H1 (cell line): ENCODE measurements around the gene RNF135. TPM values are rescaled to one million over a fixed set of nuclear protein-coding genes. Genes with fewer than 3 reads are reported as not detected.

Experiments
- CTCF ChIA-PET: fragments of 300-600 bp; sonication (Branson Sonifier 250); formaldehyde crosslinking; loops from one replicate; lab custom pipeline; 2021; ENCODE audit not compliant: partially characterized antibody; lab: Charles Lee
- POLR2A ChIA-PET: fragments of 300-600 bp; sonication (Branson Sonifier 250); formaldehyde crosslinking; loops from one replicate; lab custom pipeline; 2021; ENCODE audit warnings: inconsistent platforms; ENCODE audit not compliant: partially characterized antibody; lab: Charles Lee
- DNase-seq, 2 experiments: peaks; one replicate each; pipeline versions ENCODE4 v3.0.0 to v3.0.0-alpha.2; 2010 to 2022; ENCODE audit warnings: low spot score in 2 of 2, low read depth in 1 of 2, mixed read lengths in 1 of 2
- FAIRE-seq: peaks from 2 replicates; lab custom pipeline; 2011; peaks lifted over from hg19 to GRCh38; lab: Jason Lieb, UNC
- H2AFZ ChIP-seq: 2 replicates; pipeline ENCODE4 v1.8.1; 2012; ENCODE audit warnings: low read length, inconsistent platforms
- H2AK5ac ChIP-seq: 2 replicates; pipeline ENCODE4 v1.6.1; 2013; ENCODE audit warnings: low read depth, low read length
- H2BK120ac ChIP-seq: replicated peaks from 2 replicates; pipeline ENCODE3; 2013; ENCODE audit warnings: low read depth, low read length, inconsistent platforms
- H2BK12ac ChIP-seq: 2 replicates; pipeline ENCODE4 v1.6.1; 2013; ENCODE audit warnings: low read depth, low read length
- H2BK15ac ChIP-seq: 2 replicates; pipeline ENCODE4 v1.6.1; 2013; ENCODE audit warnings: low read length
- H2BK20ac ChIP-seq: 2 replicates; pipeline ENCODE4 v1.6.1; 2013; ENCODE audit warnings: low read length
- H2BK5ac ChIP-seq: 2 replicates; pipeline ENCODE4 v1.6.1; 2013; ENCODE audit warnings: low read depth, low read length
- H3K14ac ChIP-seq: 2 replicates; pipeline ENCODE4 v1.6.1; 2013; ENCODE audit warnings: inconsistent platforms; ENCODE audit not compliant: insufficient read length
- H3K18ac ChIP-seq: 2 replicates; pipeline ENCODE4 v1.6.1; 2013; ENCODE audit warnings: low read length; ENCODE audit errors: extremely low read depth
- H3K23ac ChIP-seq: 2 replicates; pipeline ENCODE4 v1.6.1; 2013; ENCODE audit warnings: inconsistent platforms; ENCODE audit not compliant: insufficient read length
- H3K23me2 ChIP-seq: 2 replicates; pipeline ENCODE4 v1.6.1; 2013; ENCODE audit warnings: low read depth, low read length
- H3K27ac ChIP-seq: 2 replicates; pipeline ENCODE4 v1.6.1; 2011; ENCODE audit warnings: low read depth, low read length, inconsistent platforms
- H3K27me3 ChIP-seq, 4 experiments: replicated peaks in 1 of 4; 1 replicate in 1 of 4; 2 replicates in 3 of 4; pipeline versions ENCODE4 v1.6.1 to v1.8.1; 2011 to 2013; ENCODE audit warnings: low read length in 3 of 4, mild to moderate bottlenecking in 3 of 4, inconsistent platforms in 2 of 4, mixed read lengths in 2 of 4, moderate library complexity in 1 of 4; ENCODE audit not compliant: control insufficient read depth in 3 of 4, insufficient read depth in 3 of 4; ENCODE audit errors: extremely low read depth in 1 of 4
- H3K36me3 ChIP-seq, 4 experiments: 2 replicates each; pipeline versions ENCODE4 v1.6.1 to v1.8.1; 2011 to 2013; ENCODE audit warnings: mild to moderate bottlenecking in 4 of 4, low read length in 3 of 4, moderate library complexity in 2 of 4, control low read depth in 1 of 4, inconsistent platforms in 1 of 4; ENCODE audit not compliant: insufficient read depth in 4 of 4, control insufficient read depth in 2 of 4
- H3K4ac ChIP-seq: replicated peaks from 2 replicates; pipeline ENCODE3; 2013; ENCODE audit warnings: low read length, low read depth, mixed read lengths, inconsistent platforms; ENCODE audit not compliant: insufficient read length
- H3K4me1 ChIP-seq, 4 experiments: replicated peaks in 1 of 4; 1 replicate in 1 of 4; 2 replicates in 3 of 4; pipeline versions ENCODE4 v1.6.1 to v1.8.1; 2011 to 2013; ENCODE audit warnings: low read length in 3 of 4, inconsistent platforms in 2 of 4, mixed read lengths in 1 of 4; ENCODE audit not compliant: insufficient read depth in 4 of 4, control insufficient read depth in 3 of 4
- H3K4me2 ChIP-seq, 2 experiments: 2 replicates each; pipeline versions ENCODE4 v1.6.1 to v1.8.1; 2011 to 2013; ENCODE audit warnings: low read depth in 2 of 2, low read length in 2 of 2, control low read depth in 1 of 2, inconsistent platforms in 1 of 2, mild to moderate bottlenecking in 1 of 2; ENCODE audit not compliant: insufficient read depth in 1 of 2
- H3K4me3 ChIP-seq, 4 experiments: fragments of 200-600, 300-600 bp in 1 of 4; sonication (generic), shearing (Covaris generic), sonication (Bioruptor Twin) in 1 of 4; 2 replicates each; pipeline versions ENCODE4 v1.5.1 to v1.8.1; 2011 to 2016; ENCODE audit warnings: low read length in 4 of 4, low read depth in 3 of 4, control low read depth in 2 of 4, inconsistent platforms in 2 of 4, mild to moderate bottlenecking in 2 of 4, mixed read lengths in 1 of 4, moderate library complexity in 1 of 4; ENCODE audit not compliant: insufficient read depth in 2 of 4; ENCODE audit errors: extremely low read depth in 1 of 4
- H3K56ac ChIP-seq: replicated peaks from 2 replicates; pipeline ENCODE3; 2013; ENCODE audit warnings: low read depth, mild to moderate bottlenecking, mixed read lengths, low read length, inconsistent platforms; ENCODE audit not compliant: insufficient read length
- H3K79me1 ChIP-seq: 2 replicates; pipeline ENCODE4 v1.6.1; 2013; ENCODE audit warnings: low read depth, low read length, control low read depth
- H3K79me2 ChIP-seq, 2 experiments: 2 replicates each; pipeline versions ENCODE4 v1.6.1 to v1.8.1; 2012 to 2013; ENCODE audit warnings: low read length in 2 of 2, mild to moderate bottlenecking in 2 of 2, inconsistent platforms in 1 of 2; ENCODE audit not compliant: insufficient read depth in 2 of 2, control insufficient read depth in 1 of 2
- H3K9ac ChIP-seq, 4 experiments: replicated peaks in 1 of 4; 1 replicate in 1 of 4; 2 replicates in 3 of 4; pipeline versions ENCODE4 v1.6.1 to v1.8.1; 2011 to 2013; ENCODE audit warnings: low read depth in 3 of 4, low read length in 3 of 4, control low read depth in 2 of 4, mild to moderate bottlenecking in 2 of 4, moderate library complexity in 2 of 4, inconsistent platforms in 1 of 4; ENCODE audit errors: extremely low read depth in 1 of 4
- H3K9me3 ChIP-seq, 2 experiments: 2 replicates each; pipeline versions ENCODE4 v1.6.1 to v1.8.1; 2012 to 2013; ENCODE audit warnings: mild to moderate bottlenecking in 2 of 2, moderate library complexity in 2 of 2, control low read depth in 1 of 2, inconsistent platforms in 1 of 2, low read depth in 1 of 2, low read length in 1 of 2, mixed read lengths in 1 of 2; ENCODE audit not compliant: insufficient read depth in 2 of 2
- H4K20me1 ChIP-seq, 2 experiments: replicated peaks in 1 of 2; 2 replicates each; pipeline versions ENCODE3 to v1.8.1; 2011 to 2013; ENCODE audit warnings: inconsistent platforms in 2 of 2, low read length in 2 of 2, mild to moderate bottlenecking in 1 of 2; ENCODE audit not compliant: insufficient read depth in 2 of 2, control insufficient read depth in 1 of 2
- H4K5ac ChIP-seq: 2 replicates; pipeline ENCODE4 v1.6.1; 2013; ENCODE audit warnings: low read length, low read depth, mixed read lengths, inconsistent platforms; ENCODE audit not compliant: insufficient read length
- H4K8ac ChIP-seq: 2 replicates; pipeline ENCODE4 v1.8.0; 2013; ENCODE audit warnings: mild to moderate bottlenecking, moderate library complexity, low read length, inconsistent platforms; ENCODE audit not compliant: insufficient read depth; ENCODE audit errors: extremely low read depth
- H4K91ac ChIP-seq: replicated peaks from 2 replicates; pipeline ENCODE3; 2013; ENCODE audit warnings: low read length, mixed read lengths, inconsistent platforms; ENCODE audit not compliant: insufficient read length
- CBX5 ChIP-seq: fragments of 300-800, 300-1000 bp; sonication (generic); IDR thresholded peaks from 2 replicates; pipeline ENCODE4 v1.7.1; 2016; ENCODE audit warnings: antibody characterized with exemption, low read length, low read depth
- CREB1 ChIP-seq: IDR thresholded peaks from 2 replicates; pipeline ENCODE4 v1.6.1; 2012; ENCODE audit warnings: inconsistent platforms
- EGR1 ChIP-seq: IDR thresholded peaks from 2 replicates; pipeline ENCODE4 v1.6.1; 2011; ENCODE audit warnings: low read depth, low read length, borderline replicate concordance
- FOSL1 ChIP-seq: IDR thresholded peaks from 2 replicates; pipeline ENCODE4 v1.6.1; 2011; ENCODE audit warnings: mild to moderate bottlenecking, low read depth, low read length, moderate library complexity; ENCODE audit not compliant: insufficient read depth
- GTF2F1 ChIP-seq: IDR thresholded peaks from 2 replicates; pipeline ENCODE4 v1.6.1; 2012; ENCODE audit warnings: low read depth, low read length, improper control_type of control experiment, borderline replicate concordance
- KDM1A ChIP-seq: fragments of 200-600, 300-600 bp; sonication (generic); IDR thresholded peaks from 2 replicates; pipeline ENCODE4 v1.7.1; 2016; ENCODE audit warnings: mild to moderate bottlenecking, low read length, borderline replicate concordance
- PHF8 ChIP-seq: fragments of 200-600 bp; sonication (generic); conservative IDR thresholded peaks from 2 replicates; pipeline ENCODE4 v1.7.1; 2012; ENCODE audit warnings: low read depth, mild to moderate bottlenecking, inconsistent platforms, low read length, moderate library complexity
- RNF2 ChIP-seq: fragments of 200-900, 300-1000 bp; sonication (generic); IDR thresholded peaks from 2 replicates; pipeline ENCODE4 v1.7.1; 2016; ENCODE audit warnings: borderline replicate concordance, low read depth, mild to moderate bottlenecking, antibody characterized with exemption, low read length; ENCODE audit not compliant: poor library complexity, severe bottlenecking; ENCODE audit errors: missing control alignments
- SAP30 ChIP-seq: fragments of 300-600 bp; sonication (generic); IDR thresholded peaks from 2 replicates; pipeline ENCODE4 v1.7.1; 2012; ENCODE audit warnings: low read length, moderate library complexity, mild to moderate bottlenecking, inconsistent platforms; ENCODE audit not compliant: insufficient read depth, insufficient replicate concordance
- SP2 ChIP-seq: IDR thresholded peaks from 2 replicates; pipeline ENCODE4 v1.6.1; 2012; ENCODE audit warnings: mild to moderate bottlenecking, low read length, inconsistent platforms
- SP4 ChIP-seq: IDR thresholded peaks from 2 replicates; pipeline ENCODE4 v1.6.1; 2012; ENCODE audit warnings: low read length, inconsistent platforms
- TBP ChIP-seq: IDR thresholded peaks from 2 replicates; pipeline ENCODE4 v1.6.1; 2011; ENCODE audit warnings: low read depth, low read length, improper control_type of control experiment
- TEAD4 ChIP-seq: IDR thresholded peaks from 2 replicates; pipeline ENCODE4 v1.6.1; 2012; ENCODE audit warnings: low read depth, low read length, inconsistent platforms, mixed read lengths
- WGBS, 2 experiments: shearing (Covaris generic) in 1 of 2; methylation state at CpG; one replicate each; pipeline versions ENCODE4 v1.1.6 to v1.1.7; 2013 to 2015; ENCODE audit warnings: low lambda C conversion rate in 2 of 2, mixed read lengths in 2 of 2, inconsistent platforms in 1 of 2, low coverage in 1 of 2, missing lambda C conversion rate in 1 of 2; ENCODE audit not compliant: insufficient replicate concordance in 2 of 2, insufficient coverage in 1 of 2, insufficient read length in 1 of 2; ENCODE audit errors: extremely low coverage in 1 of 2, missing lambda C conversion rate in 1 of 2; 5-methylcytosine and 5-hydroxymethylcytosine counted together
- polyA plus RNA-seq, 7 experiments: library from polyadenylated mRNA; depleted of rRNA in 3 of 7; stranded (reverse) in 5 of 7; unstranded in 2 of 7; fragments of >200 nt in 5 of 7; fragments of 200-250 nt in 2 of 7; gene quantifications; 1 replicate in 5 of 7; 2 replicates in 1 of 7; 4 replicates in 1 of 7; pipeline versions ENCODE4 v1.2.1 to v1.2.3, GENCODE V29; 2011 to 2013; ENCODE audit warnings: missing spikeins in 2 of 7, mixed read lengths in 2 of 7
- total RNA-seq: library from RNA; stranded (reverse); fragmentation: NEBNext Ultra II Directional; extraction: Animal tissue kit (Norgen Biotek cat#: 25700); gene quantifications from 2 replicates; pipeline ENCODE4 v1.2.1, GENCODE V29; 2021
- TF ChIP-seq, protein P1 (sequence below): IDR thresholded peaks from 2 replicates; pipeline ENCODE4 v1.6.1; 2012; ENCODE audit warnings: inconsistent platforms

RNF135 gene
- total and polyA plus RNA-seq, 2 of the 8 experiments (the other 6 are each of a cell fraction or from before 2014, with no cell fraction given) = 8.8 to 9.0 TPM

DNA sequence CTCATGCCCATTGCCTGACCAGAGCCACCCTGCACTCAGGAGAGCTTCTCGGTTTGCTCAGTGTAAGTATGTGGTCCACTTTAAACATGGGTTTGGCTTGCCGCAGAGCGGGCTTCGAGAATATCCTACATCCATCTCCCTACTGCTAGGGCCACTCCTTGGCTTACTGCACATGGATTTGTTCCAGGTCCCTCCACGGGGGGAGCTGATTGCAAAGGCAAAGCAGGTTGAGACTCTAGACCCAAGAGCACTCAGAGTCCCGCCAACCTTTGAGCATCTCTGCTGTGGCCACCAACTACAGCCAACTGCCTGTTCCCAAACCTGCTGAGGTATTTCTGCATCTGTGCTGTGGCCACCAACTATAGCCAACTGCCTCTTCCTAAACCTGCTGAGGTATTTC lies 26.4 kb downstream of the RNF135 start:
- Histone ChIP-seq H3K27ac (no peak overlapping the region), H2BK5ac (no peak overlapping the region), H3K14ac (no peak overlapping the region), H3K27me3 (no peaks in the 10 kb centered on the region), H3K23ac (no peak overlapping the region), H4K91ac (no peak overlapping the region), H3K4me2 (no peak overlapping the region), H2BK15ac (no peak overlapping the region), H3K79me2 (no peaks in the 10 kb centered on the region), H3K18ac (no peak overlapping the region), H3K9me3 (no peaks in the 10 kb centered on the region), H3K4me1 (no peaks in the 10 kb centered on the region), H4K5ac (no peak overlapping the region), H2BK20ac (no peak overlapping the region), H4K20me1 (peaks cover 0 to 1% of the 10 kb centered on the region in 2 experiments), H2AK5ac (no peak overlapping the region), H2AFZ (no peak overlapping the region), H3K23me2 (peaks cover 2% of the 10 kb centered on the region; the same call in 1 of the 2 replicates), H2BK120ac (no peak overlapping the region), H3K4me3 (no peak overlapping the region), H3K36me3 (peaks cover 0 to 7% (median 3%) of the 10 kb centered on the region in 4 experiments; a peak in 5 of 8 replicates), H3K4ac (no peak overlapping the region), H4K8ac (no peak overlapping the region), H3K79me1 (no peaks in the 10 kb centered on the region), H3K56ac (no peak overlapping the region), H3K9ac (no peak overlapping the region), H2BK12ac (no peak overlapping the region)
- CTCF ChIA-PET = interaction anchor here (0.9 to 1.2 kb wide), 4 partner anchors 59 to 227 kb away, joined by 3 read pairs; no protein-coding TSS in a partner anchor
- DNase-seq = no peak
- POLR2A ChIA-PET = interaction anchor here (0.9 kb wide), 1 partner anchor 26 kb away, joined by 4 read pairs; no protein-coding TSS in a partner anchor
- no peak for TF ChIP-seq TEAD4
- TF ChIP-seq PHF8 = no peak
- TF ChIP-seq CREB1 = no peak
- no peak for TF ChIP-seq FOSL1
- no peak for TF ChIP-seq GTF2F1
- TF ChIP-seq, protein P1, sequence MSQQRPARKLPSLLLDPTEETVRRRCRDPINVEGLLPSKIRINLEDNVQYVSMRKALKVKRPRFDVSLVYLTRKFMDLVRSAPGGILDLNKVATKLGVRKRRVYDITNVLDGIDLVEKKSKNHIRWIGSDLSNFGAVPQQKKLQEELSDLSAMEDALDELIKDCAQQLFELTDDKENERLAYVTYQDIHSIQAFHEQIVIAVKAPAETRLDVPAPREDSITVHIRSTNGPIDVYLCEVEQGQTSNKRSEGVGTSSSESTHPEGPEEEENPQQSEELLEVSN = no peak
- no peak for TF ChIP-seq SAP30
- TF ChIP-seq SP2 = no peak
- no peak for TF ChIP-seq SP4
- TF ChIP-seq KDM1A = no peak
- no peak for TF ChIP-seq CBX5
- no peak for TF ChIP-seq RNF2
- TF ChIP-seq EGR1 = no peak
- no peak for TF ChIP-seq TBP
- WGBS, 2 experiments = 98% methylated on average over 6 of the region's 6 CpGs; no CpG with 5 or more reads in 1 of the 2 experiments
- no peak for FAIRE-seq
